Measurements from ENCODE around the gene PRAMEF20. TPM values are rescaled to one million over a fixed set of nuclear protein-coding genes. Genes with fewer than 3 reads are reported as not detected.

PRAMEF20 gene
- total RNA-seq, 2 donors from 2014 or later, result not detected

DNA sequence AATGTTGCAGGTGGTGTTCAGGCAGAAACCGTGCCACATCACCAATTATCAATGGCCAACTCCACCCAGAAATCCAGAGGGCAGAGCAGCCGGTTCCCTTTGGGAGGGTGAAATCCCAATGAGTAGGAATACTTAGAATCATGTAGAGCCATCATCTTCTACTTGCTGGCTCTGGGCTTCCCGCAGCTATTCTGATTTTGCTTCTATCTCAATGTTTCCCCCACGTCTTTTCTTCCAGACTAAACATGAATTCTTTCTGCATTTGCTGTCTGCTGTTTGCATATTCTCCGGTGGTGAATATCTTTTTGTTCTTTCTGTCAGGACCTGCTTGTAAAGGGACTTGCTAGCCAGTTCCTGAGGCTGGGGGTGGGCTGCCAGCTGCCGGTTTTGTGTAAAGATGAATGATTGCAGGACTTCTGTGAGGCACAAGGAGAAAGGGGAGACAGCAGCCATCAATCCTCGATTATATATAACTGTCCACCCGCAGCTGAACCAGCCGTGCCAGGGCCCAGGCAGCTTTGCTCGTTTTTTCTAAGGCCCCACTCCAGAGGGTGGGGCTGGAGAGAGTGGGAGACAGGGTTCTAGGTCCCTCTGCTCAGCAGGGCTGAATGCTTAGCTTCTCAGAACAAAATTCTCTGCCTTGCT is 33.2 kb downstream of the PRAMEF20 start:
- Histone ChIP-seq H3K4me1 (no peaks in the 10 kb centered on the region), H3K36me3 (no peaks in the 10 kb centered on the region), H3K4me3 (no peak overlapping the region), H3K27ac (no peak overlapping the region), H3K9ac (ENCODE audit: low read depth in 2 of 2, low read length in 2 of 2) (no peak overlapping the region), H3K27me3 (no peaks in the 10 kb centered on the region), H3K9me3 (no peaks in the 10 kb centered on the region)
- no peak for DNase-seq
- intact Hi-C loops (cut with DNase I), result no loop called here
- TF ChIP-seq, protein P1, sequence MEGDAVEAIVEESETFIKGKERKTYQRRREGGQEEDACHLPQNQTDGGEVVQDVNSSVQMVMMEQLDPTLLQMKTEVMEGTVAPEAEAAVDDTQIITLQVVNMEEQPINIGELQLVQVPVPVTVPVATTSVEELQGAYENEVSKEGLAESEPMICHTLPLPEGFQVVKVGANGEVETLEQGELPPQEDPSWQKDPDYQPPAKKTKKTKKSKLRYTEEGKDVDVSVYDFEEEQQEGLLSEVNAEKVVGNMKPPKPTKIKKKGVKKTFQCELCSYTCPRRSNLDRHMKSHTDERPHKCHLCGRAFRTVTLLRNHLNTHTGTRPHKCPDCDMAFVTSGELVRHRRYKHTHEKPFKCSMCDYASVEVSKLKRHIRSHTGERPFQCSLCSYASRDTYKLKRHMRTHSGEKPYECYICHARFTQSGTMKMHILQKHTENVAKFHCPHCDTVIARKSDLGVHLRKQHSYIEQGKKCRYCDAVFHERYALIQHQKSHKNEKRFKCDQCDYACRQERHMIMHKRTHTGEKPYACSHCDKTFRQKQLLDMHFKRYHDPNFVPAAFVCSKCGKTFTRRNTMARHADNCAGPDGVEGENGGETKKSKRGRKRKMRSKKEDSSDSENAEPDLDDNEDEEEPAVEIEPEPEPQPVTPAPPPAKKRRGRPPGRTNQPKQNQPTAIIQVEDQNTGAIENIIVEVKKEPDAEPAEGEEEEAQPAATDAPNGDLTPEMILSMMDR (IDR thresholded peaks at IDR 0.05), result no peak

DNA sequence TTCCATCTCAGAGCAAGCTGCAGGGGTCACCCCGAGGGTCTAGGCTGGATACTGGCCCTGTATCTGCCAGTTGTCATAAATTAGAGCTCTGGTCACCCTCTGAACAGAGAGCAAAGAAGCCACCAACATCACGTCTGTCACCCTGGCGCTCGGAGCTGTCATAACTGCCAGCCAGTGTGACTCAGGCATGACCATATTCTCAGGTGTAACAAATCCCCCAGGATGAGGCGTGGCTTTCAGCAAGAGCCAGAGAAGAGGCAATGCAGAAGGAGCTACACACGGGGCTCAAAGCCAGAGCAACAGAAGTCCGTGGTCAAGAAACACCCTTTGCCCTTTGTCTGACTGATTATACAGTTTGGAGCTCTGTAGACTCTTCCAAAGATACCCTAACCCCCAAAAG is 40.0 kb downstream of the PRAMEF20 start:
- intact Hi-C loops (cut with DNase I), result no loop called here
- no peak overlapping the region for H3K9ac ChIP-seq (ENCODE audit: low read depth in 2 of 2, low read length in 2 of 2)
- H3K4me1 ChIP-seq, result no peaks in the 10 kb centered on the region
- no peak overlapping the region for H3K4me3 ChIP-seq
- DNase-seq, result no peak
- no peaks in the 10 kb centered on the region for H3K9me3 ChIP-seq
- TF ChIP-seq, protein P1 (IDR thresholded peaks at IDR 0.05), result no peak
- no peak overlapping the region for H3K27ac ChIP-seq
- H3K36me3 ChIP-seq, result no peaks in the 10 kb centered on the region
- H3K27me3 ChIP-seq, result no peaks in the 10 kb centered on the region

DNA sequence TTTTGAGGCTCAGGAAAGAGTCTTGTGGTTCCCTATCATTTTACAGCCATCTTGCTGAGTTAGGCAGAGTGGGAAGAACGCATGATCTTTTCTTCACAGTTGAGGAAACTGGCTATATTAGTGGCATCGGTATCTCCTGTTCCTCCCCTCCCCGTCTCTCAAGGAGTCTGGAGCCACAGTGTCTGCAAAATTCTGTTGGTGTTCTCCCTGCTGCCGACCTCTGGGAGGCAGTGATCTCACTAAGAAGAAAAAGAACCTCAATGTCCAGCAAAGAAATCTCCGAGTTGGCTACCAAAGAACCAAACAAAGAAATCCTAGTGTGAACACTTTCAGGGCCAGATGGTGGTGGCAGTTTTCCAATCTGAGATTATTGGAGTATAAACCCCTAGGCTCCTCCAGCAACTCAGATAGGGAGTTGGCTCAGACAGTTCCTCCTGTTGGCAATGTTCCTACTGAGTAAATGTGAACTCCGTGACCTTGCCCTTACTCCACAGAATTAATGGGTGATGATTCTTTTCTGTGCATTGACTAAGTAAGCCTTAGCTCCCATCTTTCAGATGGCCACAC is 41.2 kb downstream of the PRAMEF20 start:
- TF ChIP-seq, protein P1 (IDR thresholded peaks at IDR 0.05), result no peak
- Histone ChIP-seq H3K27me3 (no peaks in the 10 kb centered on the region), H3K36me3 (no peaks in the 10 kb centered on the region), H3K4me1 (no peaks in the 10 kb centered on the region), H3K9ac (ENCODE audit: low read depth in 2 of 2, low read length in 2 of 2) (no peak overlapping the region), H3K9me3 (no peaks in the 10 kb centered on the region), H3K4me3 (no peak overlapping the region), H3K27ac (no peak overlapping the region)
- no peak for DNase-seq
- intact Hi-C loops (cut with DNase I), result no loop called here

DNA sequence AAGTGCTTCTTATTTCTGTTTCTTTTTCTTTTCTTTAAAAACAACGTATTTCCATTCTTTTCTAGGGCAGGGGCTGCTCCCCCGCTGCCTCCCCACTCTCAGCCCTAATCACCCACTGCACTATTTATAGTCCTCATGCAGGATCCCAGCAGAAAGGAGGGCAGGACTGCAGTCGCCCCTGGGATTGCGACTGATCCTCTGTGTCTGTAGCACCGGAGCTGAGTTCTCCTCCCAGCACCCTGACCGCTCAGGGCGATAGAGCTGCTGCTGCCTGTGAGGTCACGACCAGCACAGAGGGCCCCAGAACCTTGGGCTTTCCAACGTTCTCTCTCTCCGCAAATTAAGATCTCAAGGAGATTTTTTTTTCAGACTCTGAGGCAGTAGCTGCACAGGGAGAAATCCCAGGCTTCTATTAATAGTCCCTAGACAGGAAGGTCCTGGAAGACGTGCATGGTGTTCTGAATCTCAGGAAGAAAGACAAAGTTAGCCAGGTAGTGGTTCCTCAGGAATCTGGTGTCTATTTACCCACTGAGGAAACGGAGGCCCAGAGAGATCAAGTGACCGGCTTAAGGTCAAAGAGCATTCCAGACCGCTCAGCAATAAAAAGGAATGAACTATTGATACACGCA is 46.8 kb downstream of the PRAMEF20 start:
- DNase-seq, result no peak
- no peaks in the 10 kb centered on the region for H3K9me3 ChIP-seq
- H3K4me1 ChIP-seq, result no peaks in the 10 kb centered on the region
- TF ChIP-seq, protein P1 (IDR thresholded peaks at IDR 0.05), result no peak
- H3K36me3 ChIP-seq, result no peaks in the 10 kb centered on the region
- H3K4me3 ChIP-seq, result no peak overlapping the region
- H3K27ac ChIP-seq, result no peak overlapping the region
- intact Hi-C loops (cut with DNase I), result no loop called here
- no peaks in the 10 kb centered on the region for H3K27me3 ChIP-seq
- no peak overlapping the region for H3K9ac ChIP-seq (ENCODE audit: low read depth in 2 of 2, low read length in 2 of 2)

DNA sequence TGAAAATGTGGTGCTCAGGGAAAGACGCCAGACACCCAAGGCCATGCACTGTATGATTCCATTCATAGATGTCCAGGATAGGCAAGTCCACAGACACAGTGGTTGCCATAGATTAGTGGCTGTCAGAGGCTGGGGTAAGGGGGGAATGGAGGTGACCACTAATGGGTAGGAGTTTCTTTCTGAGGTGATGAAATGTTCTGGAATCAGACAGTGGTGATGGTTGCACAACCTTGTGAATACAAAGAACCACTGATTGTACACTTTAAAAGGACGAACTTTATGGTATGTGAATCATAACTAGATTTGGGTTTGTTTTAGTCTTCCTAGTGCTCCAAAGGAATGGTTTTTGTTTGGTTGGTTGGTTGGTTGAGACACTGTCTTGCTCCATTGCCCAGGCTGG is 51.7 kb downstream of the PRAMEF20 start:
- Histone ChIP-seq H3K27ac (no peak overlapping the region), H3K36me3 (no peaks in the 10 kb centered on the region), H3K9ac (ENCODE audit: low read depth in 2 of 2, low read length in 2 of 2) (no peak overlapping the region), H3K27me3 (no peaks in the 10 kb centered on the region), H3K9me3 (no peaks in the 10 kb centered on the region), H3K4me1 (no peaks in the 10 kb centered on the region), H3K4me3 (no peak overlapping the region)
- no peak for DNase-seq
- TF ChIP-seq, protein P1 (IDR thresholded peaks at IDR 0.05), result no peak
- intact Hi-C loops (cut with DNase I), result no loop called here
